Nucleus accumbens (tissue), 56 donors: ENCODE measurements around the gene LRBA.
"Not testable (repeated sequence)": the region's sequence is repeated elsewhere in the genome, so short reads cannot be mapped to it uniquely, and the experiment has no call there.

Experiments used
- DNase-seq, 56 donors: peaks; one replicate each; lab custom pipeline; 2025; lab: John Stamatoyannopoulos, UW

The LRBA gene

GRCh38 chr4:150978738-150979575 is 36.1 kb downstream of the LRBA start:
- DNase-seq = no peak

- DNase-seq = no peak
These were observed 38.5 kb downstream of the LRBA start for GRCh38 chr4:150976478-150977118.

DNA sequence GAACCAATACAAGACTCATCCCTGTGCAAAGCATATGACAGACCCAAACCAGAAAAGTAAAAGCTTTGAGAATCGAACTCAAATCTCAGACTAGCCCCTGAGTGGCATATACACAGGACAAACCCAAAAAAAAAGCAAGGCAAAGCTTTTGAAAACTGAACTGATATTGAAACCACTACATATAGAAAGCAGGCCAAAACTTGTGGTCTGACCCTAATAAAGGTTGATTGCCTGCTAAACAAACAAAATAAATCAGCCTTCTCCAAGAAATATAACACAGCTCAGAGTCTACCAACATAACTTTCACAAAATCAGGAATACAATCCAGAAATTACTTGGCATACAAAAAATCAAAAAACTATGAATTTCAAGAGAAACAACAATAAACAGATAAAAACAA is 40.3 kb downstream of the LRBA start:
- no peak for DNase-seq

DNA sequence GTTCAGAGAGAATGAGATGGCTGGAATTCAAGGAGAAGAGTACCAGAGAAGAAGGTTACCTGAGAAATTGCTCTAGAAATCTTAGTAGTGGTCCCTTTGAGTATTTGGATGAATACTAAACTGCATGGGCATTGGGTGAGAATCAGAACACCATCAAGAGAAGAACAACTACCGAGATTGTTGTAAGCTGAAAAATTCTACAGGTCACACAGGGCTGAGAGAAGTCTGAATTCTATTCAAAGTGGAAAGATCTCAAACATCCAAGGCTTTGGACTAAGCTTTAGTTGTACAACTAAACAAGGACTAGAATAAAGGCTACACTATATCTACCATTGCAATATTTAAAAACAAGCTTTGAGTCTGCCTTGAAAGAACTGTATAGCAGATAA is 40.8 kb downstream of the LRBA start:
- no peak for DNase-seq

DNA sequence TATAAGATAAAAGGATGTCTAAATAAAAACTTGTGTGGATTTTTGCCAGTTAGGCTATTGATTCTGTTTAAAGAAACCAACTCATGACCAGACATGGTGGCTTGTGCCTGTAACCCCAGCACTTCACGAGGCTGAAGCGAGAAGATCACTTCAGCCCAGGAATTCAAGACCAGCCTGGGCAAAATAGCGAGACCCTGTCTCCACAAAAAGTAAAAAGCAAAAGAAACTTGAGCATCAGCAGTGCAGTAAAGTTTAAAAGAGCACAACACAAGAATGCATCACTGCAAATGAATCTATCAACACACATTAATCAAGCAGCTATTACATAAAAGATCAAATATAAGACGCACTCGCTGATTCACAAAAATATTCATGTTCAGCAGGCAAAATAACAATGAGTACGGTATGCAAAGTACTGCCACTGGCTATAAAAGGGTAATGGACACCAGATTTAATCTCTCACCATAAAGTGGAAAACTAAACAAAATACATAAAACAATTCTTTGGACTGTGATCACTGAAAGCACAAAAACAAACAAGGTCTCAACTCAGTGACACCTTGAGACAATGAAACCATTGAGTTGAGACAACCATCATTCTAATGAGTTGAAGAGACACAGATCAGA is 41.3 kb downstream of the LRBA start:
- DNase-seq = no peak

- no peak for DNase-seq
These were observed 42.5 kb downstream of the LRBA start for GRCh38 chr4:150972592-150972991.

- no peak for DNase-seq
These were observed 43.2 kb downstream of the LRBA start for GRCh38 chr4:150971901-150972300.

- DNase-seq = no peak
These were observed 44.4 kb downstream of the LRBA start for GRCh38 chr4:150970685-150971151.

GRCh38 chr4:150964754-150965153 is 50.3 kb downstream of the LRBA start:
- no peak for DNase-seq

GRCh38 chr4:150963602-150964345 is 51.3 kb downstream of the LRBA start:
- not testable (repeated sequence) for DNase-seq

DNA sequence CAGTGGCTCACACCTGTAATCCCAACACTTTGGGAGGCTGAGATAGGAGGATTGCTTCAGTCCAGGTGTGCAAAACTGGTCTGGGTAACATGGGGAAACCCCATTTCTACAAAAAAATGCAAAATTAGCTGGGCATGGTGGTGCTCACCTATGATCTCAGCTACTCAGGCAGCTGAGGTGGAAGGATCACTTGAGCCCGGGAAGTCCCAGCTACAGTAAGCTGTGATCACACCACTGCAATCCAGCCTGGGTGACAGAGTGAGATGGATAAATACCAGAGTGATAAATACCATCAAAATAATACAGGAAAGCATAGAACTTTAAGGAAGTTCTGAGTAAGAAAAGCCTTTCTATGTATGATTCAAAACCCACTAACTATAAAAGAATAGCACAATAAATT is 52.8 kb downstream of the LRBA start:
- DNase-seq = no peak

GRCh38 chr4:150961566-150961965 is 53.5 kb downstream of the LRBA start:
- DNase-seq = no peak

- DNase-seq = no peak
These were observed 54.3 kb downstream of the LRBA start for GRCh38 chr4:150960818-150961217.

DNA sequence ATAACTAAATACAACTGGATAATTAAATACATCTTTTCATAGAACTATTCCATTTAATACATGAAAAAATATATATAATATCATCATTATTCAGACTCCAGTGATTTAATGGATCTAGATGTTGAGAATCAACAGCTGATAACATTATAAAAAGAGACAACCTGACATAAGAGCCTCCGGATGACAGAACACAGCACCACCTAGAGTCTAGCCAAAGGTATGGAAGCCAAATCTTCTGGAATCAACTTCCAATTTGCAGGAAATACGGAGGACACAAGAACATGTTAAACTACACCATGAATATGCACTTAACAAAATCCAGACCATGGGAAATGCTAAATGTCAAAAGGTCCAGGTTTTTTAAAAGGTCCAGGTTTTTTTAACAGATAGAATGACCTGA is 55.0 kb downstream of the LRBA start:
- DNase-seq = no peak

- not testable (repeated sequence) for DNase-seq
These were observed 57.1 kb downstream of the LRBA start for GRCh38 chr4:150957981-150958380.

- DNase-seq = not testable (repeated sequence)
These were observed 58.0 kb downstream of the LRBA start for GRCh38 chr4:150957095-150957494.

- not testable (repeated sequence) for DNase-seq
These were observed 61.2 kb downstream of the LRBA start for GRCh38 chr4:150953916-150954315.

GRCh38 chr4:150952167-150952845 is 62.8 kb downstream of the LRBA start:
- DNase-seq = no peak

DNA sequence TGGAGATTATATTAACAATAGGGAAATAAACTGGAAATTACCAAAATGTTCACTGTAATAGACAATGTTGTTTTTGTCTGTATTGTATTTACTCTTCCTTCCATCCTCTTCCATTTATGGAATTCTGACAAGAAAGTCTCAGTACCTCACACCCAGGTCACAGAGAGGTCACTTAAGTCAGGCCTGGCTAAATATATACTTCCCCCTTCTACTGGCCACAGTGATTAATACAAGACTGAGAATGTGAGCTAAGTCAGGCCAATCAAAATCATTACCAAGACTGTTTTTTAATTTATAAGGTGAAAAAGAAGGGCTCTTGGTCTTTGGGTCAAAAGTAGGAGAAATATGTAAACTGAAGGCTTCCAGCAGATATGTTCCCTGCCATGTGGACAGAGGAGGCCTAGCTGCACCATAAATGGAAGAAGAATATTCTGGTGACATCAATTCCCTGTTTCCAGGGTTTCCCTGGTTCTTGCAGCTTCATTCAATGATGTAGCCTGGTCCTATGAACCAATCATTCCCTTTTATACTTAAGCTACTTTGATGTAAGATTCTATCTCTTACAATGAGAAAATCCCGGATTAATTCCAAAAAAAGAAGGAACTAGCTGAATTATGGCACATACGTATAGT is 64.3 kb downstream of the LRBA start:
- DNase-seq = no peak

DNA sequence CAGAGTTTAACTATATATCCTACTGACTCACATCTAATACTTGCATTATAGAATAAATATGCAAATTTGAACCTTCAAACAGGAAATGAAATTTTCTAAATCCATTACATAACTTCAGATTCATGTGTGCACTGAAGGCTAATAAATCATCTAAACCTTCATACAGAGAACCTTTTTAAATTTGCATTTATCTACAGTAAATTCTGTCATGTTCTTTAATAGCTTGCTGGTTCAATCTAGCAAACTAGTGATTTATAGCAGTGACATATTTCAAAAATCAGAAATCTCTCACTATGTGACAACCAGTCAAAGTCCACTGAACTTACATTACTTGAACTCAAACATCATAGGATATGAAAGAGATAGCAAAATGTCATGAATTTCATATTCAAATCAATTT is 65.1 kb downstream of the LRBA start:
- DNase-seq = no peak
